Fibroblast of pulmonary artery (primary cell): Measurements from ENCODE around the gene PTGFRN.
"Not testable (repeated sequence)": the region's sequence is repeated elsewhere in the genome, so short reads cannot be mapped to it uniquely, and the experiment has no call there.

ENCODE experiments used
- DNase-seq: peaks from one replicate; pipeline ENCODE4 v3.0.0-alpha.2; 2010; ENCODE audit warnings: low read depth
- H3K4me3 ChIP-seq: replicated peaks from 2 replicates; pipeline ENCODE4 v1.5.1; 2011; ENCODE audit warnings: low read depth, mild to moderate bottlenecking, control low read depth, low read length, moderate library complexity
- TF ChIP-seq, protein P1 (sequence below): IDR thresholded peaks from 2 replicates; pipeline ENCODE4 v1.5.1; 2011; ENCODE audit warnings: mild to moderate bottlenecking, control low read depth, low read length, inconsistent platforms; ENCODE audit errors: missing control alignments

The PTGFRN gene

GRCh38 chr1:116966791-116967190 is 57.1 kb downstream of the PTGFRN start:
- TF ChIP-seq, protein P1, sequence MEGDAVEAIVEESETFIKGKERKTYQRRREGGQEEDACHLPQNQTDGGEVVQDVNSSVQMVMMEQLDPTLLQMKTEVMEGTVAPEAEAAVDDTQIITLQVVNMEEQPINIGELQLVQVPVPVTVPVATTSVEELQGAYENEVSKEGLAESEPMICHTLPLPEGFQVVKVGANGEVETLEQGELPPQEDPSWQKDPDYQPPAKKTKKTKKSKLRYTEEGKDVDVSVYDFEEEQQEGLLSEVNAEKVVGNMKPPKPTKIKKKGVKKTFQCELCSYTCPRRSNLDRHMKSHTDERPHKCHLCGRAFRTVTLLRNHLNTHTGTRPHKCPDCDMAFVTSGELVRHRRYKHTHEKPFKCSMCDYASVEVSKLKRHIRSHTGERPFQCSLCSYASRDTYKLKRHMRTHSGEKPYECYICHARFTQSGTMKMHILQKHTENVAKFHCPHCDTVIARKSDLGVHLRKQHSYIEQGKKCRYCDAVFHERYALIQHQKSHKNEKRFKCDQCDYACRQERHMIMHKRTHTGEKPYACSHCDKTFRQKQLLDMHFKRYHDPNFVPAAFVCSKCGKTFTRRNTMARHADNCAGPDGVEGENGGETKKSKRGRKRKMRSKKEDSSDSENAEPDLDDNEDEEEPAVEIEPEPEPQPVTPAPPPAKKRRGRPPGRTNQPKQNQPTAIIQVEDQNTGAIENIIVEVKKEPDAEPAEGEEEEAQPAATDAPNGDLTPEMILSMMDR = no peak
- H3K4me3 ChIP-seq = no peak overlapping the region

DNA sequence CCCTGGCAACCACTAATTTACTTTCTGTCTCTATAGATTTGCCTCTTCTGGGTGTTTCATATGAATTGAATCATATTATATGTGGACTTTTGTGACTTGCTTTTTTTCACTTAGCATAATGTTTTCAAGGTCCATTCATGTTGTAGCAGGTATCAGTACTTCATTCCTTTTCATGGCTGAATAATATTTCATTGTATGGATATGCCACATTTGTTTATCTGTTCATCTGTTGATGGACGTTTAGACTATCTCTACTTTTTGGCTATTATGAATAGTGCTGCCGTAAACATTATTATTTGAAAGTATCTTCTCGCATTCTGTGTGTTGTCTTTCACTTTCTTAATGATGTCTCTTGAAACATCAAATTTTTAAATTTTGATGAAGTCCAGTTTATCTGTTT is 59.0 kb downstream of the PTGFRN start:
- no peak overlapping the region for H3K4me3 ChIP-seq
- no peak for DNase-seq
- TF ChIP-seq, protein P1 = no peak

More at GRCh38 chr1:116966791-116967190, 57.1 kb downstream of the PTGFRN start:
- DNase-seq = no peak

DNA sequence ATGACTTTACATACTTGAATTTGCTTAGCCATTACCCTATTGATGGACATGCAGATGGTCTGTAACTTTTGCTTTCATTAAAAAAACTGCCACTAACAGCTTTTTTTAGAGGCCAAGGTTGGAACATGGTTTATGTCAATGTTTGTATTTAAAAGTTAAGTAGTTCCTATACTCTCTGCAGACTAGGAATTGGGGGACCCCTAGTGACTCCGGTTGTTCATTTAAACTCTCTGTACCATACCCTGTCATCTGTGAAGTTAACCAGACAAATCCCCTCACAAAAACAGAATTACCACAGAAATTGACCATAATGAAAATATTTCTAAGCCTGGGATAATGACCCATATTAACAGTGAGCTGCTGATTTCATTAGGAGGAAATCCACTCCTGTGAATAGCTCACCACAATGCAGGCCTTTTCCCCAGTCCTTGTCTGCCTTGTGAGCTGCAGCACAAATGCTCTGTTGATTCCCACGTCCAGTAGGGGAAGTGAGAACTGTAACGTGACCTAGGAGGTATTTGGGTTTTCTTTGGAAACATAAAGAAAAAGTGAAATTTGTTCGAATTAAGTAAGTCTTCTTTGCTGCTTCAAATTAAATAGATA is 61.6 kb downstream of the PTGFRN start:
- DNase-seq = no peak
- TF ChIP-seq, protein P1 = no peak
- no peak overlapping the region for H3K4me3 ChIP-seq

- TF ChIP-seq, protein P1 = no peak
- H3K4me3 ChIP-seq = no peak overlapping the region
- no peak for DNase-seq
Measured at GRCh38 chr1:116971965-116972673, 62.4 kb downstream of the PTGFRN start.

- H3K4me3 ChIP-seq = no peak overlapping the region
- TF ChIP-seq, protein P1 = no peak
- no peak for DNase-seq
Measured at GRCh38 chr1:116972674-116973030, 62.9 kb downstream of the PTGFRN start.

GRCh38 chr1:116980309-116980708 is 70.6 kb downstream of the PTGFRN start:
- not testable (repeated sequence) for DNase-seq, H3K4me3 ChIP-seq

- TF ChIP-seq, protein P1 = no peak
- DNase-seq = no peak
- H3K4me3 ChIP-seq = no peak overlapping the region
Measured at GRCh38 chr1:116981521-116982037, 71.9 kb downstream of the PTGFRN start.
